ENCODE measurements around the gene IFT122.

The IFT122 gene

GRCh38 chr3:129413687-129414506 lies 26.1 kb upstream of the IFT122 start:
- no peak for DNase-seq (ENCODE audit: low read depth)

- no peak for DNase-seq (ENCODE audit: low read depth)
Observed at GRCh38 chr3:129415378-129415777, 24.6 kb upstream of the IFT122 start.

- DNase-seq (ENCODE audit: low read depth): no peak
Observed at GRCh38 chr3:129415830-129416229, 24.2 kb upstream of the IFT122 start.

- DNase-seq (ENCODE audit: low read depth): no peak
Observed at GRCh38 chr3:129416415-129416814, 23.6 kb upstream of the IFT122 start.

GRCh38 chr3:129417326-129417725 lies 22.7 kb upstream of the IFT122 start:
- no peak for DNase-seq (ENCODE audit: low read depth)

GRCh38 chr3:129418041-129418973 lies 21.7 kb upstream of the IFT122 start:
- DNase-seq (ENCODE audit: low read depth): no peak

GRCh38 chr3:129419476-129419875 lies 20.5 kb upstream of the IFT122 start:
- no peak for DNase-seq (ENCODE audit: low read depth)

GRCh38 chr3:129421236-129421883 lies 18.7 kb upstream of the IFT122 start:
- no peak for DNase-seq (ENCODE audit: low read depth)

GRCh38 chr3:129421988-129422745 lies 17.9 kb upstream of the IFT122 start:
- DNase-seq (ENCODE audit: low read depth): no peak

- no peak for DNase-seq (ENCODE audit: low read depth)
Observed at GRCh38 chr3:129422897-129423296, 17.1 kb upstream of the IFT122 start.

- no peak for DNase-seq (ENCODE audit: low read depth)
Observed at GRCh38 chr3:129424185-129424841, 15.7 kb upstream of the IFT122 start.

GRCh38 chr3:129425213-129425612 lies 14.8 kb upstream of the IFT122 start:
- DNase-seq (ENCODE audit: low read depth): no peak

- DNase-seq (ENCODE audit: low read depth): no peak
Observed at GRCh38 chr3:129425619-129426018, 14.4 kb upstream of the IFT122 start.

- DNase-seq (ENCODE audit: low read depth): no peak
Observed at GRCh38 chr3:129428007-129428375, 12.0 kb upstream of the IFT122 start.

- peak; percentile 84 for DNase-seq (ENCODE audit: low read depth)
Observed at GRCh38 chr3:129428376-129429079, 11.5 kb upstream of the IFT122 start, which contains the start of gene EFCAB12. Gene EFCAB12, minus strand, starts transcription at chr3:129428636. Its CDS starts 148 bp downstream, at chr3:129428488.

GRCh38 chr3:129429080-129429451 lies 11.0 kb upstream of the IFT122 start:
- DNase-seq (ENCODE audit: low read depth): no peak

- no peak for DNase-seq (ENCODE audit: low read depth)
Observed at GRCh38 chr3:129429602-129430001, 10.4 kb upstream of the IFT122 start.

GRCh38 chr3:129432036-129432435 lies 8.0 kb upstream of the IFT122 start:
- no peak for DNase-seq (ENCODE audit: low read depth)

GRCh38 chr3:129432671-129433070 lies 7.4 kb upstream of the IFT122 start:
- DNase-seq (ENCODE audit: low read depth): no peak

GRCh38 chr3:129433565-129433964 lies 6.5 kb upstream of the IFT122 start:
- no peak for DNase-seq (ENCODE audit: low read depth)

- DNase-seq (ENCODE audit: low read depth): no peak
Observed at GRCh38 chr3:129434140-129434539, 5.9 kb upstream of the IFT122 start.

All from T-helper 22 cell (primary cell).